Activated effector memory CD4-positive, alpha-beta T cell treated with Interleukin-2 at 50 U/mL for 16 hours (primary cell): Measurements from ENCODE around the gene TREH.
A peak's percentile ranks its signal among the peaks of the same experiment; 100 is the strongest.
"Not testable (repeated sequence)": the region's sequence is repeated elsewhere in the genome, so short reads cannot be mapped to it uniquely, and the experiment has no call there.

Experiments used
- DNase-seq: peaks from one replicate; pipeline ENCODE4 v3.0.0-alpha.2; 2020

Gene TREH

DNA sequence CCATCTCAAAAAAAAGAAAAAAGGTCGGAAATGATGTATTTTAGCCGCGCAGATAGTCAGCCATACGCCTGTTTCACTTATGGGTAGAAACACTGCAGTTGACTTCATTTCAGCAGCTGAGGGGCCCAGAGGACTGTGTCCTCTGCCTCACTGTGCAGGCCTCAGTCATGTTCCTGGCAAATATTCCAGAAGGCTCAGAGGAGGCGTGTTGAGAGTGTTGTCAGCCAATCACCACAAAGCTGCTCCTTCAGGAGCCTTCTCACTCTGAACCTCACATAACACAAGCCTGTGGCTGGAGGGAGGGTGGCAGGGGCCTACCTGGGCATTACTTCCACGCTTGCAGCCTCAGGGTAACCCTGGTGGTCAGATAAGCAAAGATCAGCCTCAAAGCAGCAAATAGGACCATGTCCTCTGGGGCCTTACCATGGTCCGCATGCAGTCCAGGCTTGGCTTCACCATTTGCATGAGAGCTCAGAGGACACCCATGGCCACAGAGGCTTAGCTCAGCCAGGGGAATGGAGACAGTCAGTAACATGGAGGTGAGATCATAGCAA lies 17.3 kb upstream of the TREH start:
- DNase-seq, result no peak

DNA sequence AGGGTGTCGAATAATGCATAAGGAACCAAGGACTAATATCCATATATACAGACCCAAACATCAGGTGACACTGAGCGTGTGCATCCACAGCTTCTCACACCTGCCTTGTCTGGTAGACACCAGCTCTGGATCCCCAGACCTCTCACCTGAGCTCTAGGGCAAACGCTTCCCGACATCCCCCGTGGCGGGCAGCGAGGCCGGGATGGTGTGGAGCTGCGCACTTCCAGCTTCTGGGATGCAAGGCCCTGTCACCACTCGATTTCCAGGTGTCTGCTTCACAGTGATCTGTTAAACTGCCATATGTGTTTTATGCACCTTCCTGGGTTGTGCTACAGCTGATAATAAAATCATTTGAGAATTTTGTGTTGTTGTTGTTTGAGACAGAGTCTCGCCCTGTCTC lies 15.3 kb upstream of the TREH start:
- DNase-seq, result no peak

DNA sequence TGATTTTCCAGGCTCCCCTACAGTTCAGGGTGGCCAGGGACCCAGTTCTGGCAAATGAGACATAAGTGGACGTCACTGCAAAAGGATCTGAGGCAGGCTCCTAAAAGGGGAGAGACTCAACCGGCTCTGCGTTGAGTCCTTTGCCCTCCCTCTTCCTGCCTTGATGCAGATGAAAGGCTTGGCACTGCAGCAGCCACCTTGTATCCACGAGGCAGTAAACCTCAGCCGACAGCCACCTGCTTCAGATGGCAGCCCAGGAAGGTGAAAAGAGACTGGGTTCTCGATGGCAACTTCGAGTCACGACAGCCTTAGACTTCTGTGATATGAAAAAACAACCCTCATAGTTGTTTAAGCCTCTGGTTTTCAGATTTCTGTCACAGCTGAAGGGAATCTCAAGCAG lies 14.7 kb upstream of the TREH start:
- DNase-seq, result no peak

DNA sequence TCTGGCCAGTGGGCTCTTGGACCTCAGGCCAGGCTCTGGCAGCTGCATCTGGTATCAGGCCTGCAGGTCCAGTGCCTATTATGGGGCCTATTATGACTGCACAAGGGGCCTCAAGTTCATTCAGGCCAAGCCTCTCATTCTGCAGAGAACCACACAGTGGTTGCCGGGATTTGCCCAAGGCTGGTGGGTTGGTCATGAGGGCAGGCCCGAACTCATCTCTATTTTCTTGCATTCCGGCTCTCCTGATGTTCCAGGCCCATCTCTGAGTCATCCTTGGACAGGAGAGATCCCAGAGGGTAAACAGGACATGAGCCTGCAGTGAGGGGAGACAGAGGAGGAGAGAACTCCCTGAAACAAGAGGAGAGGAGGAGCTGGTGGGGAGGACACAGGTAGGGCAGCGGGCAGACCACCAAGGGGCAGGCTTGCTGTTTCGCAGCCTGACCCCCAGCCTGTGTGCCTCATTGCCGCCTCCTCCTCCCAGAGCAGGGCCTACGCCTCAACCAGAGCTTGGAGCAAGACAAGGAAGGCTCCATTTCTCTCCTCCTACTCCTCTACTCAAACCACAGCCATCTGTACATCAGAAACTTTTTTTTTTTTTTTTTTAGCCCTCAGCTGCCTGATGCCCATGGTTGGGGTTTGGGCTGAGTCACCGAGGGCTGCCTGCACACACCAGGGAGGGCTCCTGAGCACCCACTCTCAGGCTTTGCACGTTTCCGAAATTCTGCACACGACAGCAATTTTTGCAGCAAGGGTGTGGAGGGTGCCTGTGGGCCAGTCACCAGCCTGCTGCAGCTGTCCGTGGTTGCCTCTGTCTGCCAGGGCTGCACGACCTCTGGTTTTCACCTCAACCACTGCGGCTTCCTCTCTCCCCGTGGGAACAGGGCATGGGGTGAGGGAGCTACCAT lies 12.7 kb upstream of the TREH start:
- DNase-seq, result peak; percentile 74

DNA sequence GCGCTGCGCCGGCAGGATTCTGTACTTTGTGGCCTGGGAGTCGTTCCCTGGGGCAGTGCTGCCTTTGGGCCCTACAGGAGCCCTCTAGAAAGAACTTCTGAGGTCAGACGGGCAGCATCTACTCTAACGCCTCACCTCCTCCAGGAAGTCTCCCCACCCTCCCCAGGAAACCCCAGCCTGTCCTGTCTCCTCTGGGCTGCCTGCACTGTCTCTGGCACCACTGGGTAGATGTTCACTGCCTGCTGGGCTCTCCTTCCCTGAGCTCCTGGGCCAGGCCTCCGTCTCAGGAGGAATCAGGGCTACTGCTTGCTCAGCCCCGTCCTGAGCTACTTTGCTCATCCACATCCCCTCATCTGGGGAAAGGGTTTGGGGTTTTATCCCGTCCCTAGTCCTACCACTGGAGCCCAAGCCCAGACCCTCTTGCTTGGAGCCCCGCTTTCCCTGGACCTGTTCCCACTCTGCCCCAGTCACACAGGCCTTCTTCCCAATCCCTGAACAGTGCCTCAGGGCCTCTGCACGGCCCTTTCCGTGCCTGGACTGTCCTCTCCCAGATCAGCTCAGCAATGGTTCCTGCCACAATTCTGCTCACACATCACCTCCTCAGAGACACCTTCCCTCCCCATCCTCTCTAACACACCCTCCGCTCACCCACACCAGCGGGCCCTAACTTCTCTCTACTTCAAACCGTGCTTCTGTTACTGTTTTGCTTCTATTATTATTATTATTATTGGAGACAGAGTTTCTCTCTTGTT lies 11.3 kb upstream of the TREH start:
- no peak for DNase-seq

DNA sequence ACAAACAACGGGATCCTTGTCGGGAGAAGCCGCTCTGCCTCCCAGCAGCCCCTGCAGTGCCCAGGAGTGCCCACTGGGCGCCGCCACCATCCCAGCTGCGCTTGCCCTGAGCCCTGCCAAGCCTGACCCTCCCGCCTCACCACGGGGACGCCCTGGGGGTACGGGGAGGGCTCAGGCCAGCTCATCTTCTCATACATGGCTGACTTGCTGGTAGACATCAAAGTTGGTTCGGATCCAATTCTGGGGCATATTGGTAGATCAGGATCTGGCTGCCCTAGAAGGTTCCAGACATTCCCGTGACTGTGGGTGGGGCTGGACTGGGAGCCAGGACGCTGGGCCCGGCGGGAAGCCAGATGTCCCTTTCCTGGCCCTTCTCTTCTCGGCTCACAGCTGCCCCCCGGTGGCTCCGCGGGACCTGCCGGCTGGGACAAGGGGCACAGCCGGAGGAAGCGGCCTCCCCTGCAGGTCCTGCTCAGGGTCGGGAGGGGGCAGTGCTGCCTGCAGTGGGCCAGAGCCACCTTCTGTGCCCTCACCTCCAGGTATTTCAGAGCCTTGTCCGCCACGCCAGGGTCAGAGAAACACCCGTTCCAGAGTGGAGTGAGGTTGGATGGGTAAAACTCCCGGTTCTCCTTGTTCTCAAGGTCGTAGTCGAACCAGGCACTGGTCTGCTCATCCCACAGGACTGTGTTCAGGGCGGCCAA lies 10.6 kb upstream of the TREH start:
- peak; percentile 72 for DNase-seq

DNA sequence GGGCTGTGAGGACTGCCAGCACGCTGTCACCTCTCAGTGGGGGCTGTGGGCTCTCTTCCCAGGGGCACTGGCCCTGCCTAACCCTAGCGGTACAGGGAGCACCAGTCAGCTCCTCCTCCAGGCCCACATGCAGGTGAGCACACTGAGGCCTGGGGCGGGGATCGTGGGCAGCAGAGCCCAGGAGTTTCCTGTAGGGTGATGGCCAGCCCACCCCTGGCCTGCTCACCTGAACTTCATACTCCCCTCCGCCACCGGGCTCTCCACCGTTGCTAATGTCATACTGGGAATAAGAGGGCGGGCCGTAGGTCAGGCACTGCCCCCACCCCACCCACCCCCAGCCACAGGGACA lies 10.0 kb upstream of the TREH start:
- DNase-seq, result no peak

DNA sequence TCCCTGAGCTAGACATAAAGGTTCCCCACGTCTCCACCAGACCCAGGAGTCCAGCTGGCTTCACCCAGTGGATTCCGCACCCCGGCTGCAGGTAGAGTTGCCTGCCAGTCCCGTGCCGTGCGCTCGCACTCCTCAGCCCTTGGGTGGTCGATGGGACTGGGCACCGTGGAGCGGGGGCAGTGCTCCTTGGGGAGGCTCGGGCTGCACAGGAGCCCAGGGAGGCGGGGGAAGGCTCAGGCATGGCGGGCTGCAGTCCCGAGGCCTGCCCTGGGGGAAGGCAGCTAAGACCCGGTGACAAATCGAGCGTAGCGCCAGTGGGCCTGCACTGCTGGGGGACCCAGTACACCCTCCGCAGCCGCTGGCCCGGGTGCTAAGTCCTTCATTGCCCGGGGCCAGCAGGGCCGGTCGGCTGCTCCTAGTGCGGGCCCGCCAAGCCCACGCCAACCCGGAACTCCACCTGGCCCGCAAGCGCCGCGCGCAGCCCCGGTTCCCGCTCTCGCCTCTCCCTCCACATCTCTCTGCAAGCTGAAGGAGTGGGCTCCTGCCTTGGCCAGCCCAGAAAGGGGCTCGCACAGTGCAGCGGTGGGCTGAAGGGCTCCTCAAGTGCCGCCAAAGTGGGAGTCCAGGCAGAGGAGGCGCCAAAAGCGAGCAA lies 9.5 kb upstream of the TREH start:
- no peak for DNase-seq

DNA sequence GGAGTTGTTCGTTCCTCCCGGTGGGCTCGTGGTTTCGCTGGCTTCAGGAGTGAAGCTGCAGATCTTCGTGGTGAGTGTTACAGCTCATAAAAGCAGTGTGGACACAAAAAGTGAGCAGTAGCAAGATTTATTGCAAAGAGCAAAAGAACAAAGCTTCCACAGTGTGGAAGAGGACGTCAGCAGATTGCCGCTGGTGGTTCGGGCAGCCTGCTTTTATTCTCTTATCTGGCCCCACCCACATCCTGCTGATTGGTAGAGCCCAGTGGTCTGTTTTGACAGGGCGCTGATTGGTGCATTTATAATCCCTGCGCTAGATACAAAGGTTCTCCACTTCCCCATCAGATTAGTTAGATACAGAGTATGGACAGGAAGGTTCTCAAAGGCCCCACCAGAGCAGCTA lies 8.9 kb upstream of the TREH start:
- not testable (repeated sequence) for DNase-seq

DNA sequence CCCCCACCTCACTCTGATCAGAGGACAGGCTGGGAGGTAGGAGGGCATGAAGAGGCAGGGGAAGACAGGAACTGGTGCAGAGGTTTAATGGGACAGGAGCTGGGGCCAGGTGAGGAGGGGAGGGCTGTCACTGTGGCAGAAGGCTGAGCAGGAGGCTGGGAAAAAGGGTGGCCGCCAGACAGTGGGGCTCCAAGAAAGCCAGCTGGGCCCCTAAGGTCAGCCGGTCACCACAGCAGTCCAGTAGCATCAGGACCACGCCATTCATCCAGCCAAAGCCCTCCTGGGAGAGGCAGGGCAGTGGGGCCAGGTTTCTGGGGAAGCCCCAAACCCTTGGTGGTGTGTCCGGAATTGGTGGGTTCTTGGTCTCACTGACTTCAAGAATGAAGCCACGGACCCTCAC lies 8.5 kb upstream of the TREH start:
- DNase-seq, result no peak

DNA sequence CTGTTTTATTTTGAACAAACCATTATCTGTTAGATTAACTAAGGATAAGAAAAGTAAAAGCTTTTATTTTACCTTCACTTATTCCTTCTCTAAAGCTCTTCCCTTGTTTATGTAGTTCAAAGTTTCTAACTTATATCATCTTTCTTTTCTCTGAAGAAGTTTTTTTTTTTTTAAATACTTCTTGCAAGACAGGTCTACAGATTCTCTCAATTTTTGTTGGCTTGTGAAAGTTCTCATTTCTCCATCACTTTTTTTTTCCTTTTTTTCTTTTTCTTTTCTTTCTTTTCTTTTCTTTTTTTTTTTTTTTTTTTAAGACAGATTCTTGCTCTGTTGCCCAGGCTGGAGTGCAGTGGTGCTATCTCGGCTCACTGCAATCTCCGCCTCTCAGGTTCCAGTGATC lies 4.7 kb upstream of the TREH start:
- no peak for DNase-seq

DNA sequence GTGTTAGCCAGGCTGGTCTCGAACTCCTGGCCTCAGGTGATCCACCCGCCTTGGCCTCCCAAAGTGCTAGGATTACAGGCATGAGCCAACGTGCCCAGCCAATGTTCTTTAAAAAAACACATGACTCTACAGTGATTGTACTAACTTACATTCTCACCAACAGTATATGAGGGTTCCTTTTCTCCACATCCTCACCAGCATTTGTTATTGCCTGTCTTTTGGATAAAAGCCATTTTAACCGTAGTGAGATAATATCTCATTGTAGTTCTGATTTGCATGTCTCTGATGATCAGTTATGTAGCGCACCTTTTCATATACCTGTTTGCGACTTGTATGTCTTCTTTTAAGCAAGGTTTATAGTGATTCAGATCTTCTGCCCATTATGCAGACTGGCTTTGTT lies 3.5 kb upstream of the TREH start:
- DNase-seq, result not testable (repeated sequence)

DNA sequence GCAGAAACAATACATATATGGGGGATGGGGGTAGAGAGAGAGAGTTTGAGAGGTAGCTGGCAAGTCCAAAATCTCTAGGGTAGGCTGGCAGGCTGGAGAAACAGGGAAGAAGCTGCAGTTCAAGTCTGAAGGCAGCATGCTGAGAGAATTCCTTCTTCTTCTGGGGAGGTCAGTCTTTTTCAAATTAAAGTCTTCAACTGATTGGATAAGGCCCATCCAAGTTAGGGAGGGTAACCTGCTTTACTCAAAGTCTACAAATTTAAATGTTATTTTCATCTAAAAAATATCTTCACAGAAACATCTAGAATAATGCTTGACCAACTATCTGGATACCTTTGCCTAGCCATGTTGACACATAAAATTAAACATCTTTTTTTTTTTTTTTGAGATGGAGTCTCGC lies 2.9 kb upstream of the TREH start:
- DNase-seq, result no peak

DNA sequence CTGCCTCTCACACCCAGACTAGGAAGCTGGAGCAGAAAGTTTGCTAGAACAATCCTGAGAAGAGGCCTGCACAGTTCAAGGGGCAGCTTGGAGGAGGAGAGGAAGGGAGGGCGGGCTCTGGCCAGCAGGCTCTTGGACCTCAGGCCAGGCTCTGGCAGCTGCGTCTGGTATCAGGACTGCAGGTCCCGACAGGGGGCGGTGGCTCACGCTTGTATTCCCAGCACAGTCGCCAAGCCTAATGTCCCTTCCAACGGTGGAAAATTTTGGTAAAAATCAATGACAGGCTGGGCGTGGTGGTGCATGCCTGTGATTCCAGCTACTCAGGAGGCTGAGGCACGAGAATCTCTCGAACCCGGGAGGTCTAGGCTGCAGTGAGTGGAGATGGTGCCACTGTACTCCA lies 542 bp downstream of the TREH start:
- not testable (repeated sequence) for DNase-seq

DNA sequence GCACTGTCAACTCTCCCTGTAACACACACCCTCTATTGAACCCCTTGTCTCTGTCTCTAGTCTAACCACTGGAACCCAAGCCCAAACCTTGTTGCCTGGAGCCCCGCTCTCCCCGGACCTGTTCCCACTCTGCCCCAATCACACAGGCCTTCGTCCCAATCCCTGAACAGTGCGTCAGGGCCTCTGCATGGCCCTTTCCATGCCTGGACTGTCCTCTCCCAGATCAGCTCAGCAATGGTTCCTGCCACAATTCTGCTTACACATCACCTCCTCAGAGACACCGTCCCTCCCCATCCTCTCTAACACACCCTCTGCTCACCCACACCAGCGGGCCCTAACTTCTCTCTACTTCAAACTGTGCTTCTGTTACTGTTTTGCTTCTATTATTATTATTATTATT lies 1.5 kb downstream of the TREH start:
- DNase-seq, result no peak

DNA sequence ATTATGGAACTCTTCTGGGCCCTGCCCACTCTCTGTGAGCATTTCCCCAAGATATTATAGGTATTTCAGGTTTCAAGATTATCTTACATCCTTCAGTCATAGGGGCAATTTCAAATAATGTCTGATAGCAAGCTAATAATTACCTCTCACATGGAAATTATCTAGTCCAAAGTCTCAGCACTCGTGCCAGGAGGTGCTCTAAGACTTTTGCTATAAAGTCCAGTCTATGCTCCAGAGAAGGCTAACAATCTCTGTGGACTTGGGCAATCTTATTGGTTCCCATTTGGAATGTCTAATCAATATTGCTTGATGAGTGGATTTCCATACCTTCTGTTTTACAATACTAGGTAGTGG lies 5.4 kb downstream of the TREH start:
- DNase-seq, result no peak

DNA sequence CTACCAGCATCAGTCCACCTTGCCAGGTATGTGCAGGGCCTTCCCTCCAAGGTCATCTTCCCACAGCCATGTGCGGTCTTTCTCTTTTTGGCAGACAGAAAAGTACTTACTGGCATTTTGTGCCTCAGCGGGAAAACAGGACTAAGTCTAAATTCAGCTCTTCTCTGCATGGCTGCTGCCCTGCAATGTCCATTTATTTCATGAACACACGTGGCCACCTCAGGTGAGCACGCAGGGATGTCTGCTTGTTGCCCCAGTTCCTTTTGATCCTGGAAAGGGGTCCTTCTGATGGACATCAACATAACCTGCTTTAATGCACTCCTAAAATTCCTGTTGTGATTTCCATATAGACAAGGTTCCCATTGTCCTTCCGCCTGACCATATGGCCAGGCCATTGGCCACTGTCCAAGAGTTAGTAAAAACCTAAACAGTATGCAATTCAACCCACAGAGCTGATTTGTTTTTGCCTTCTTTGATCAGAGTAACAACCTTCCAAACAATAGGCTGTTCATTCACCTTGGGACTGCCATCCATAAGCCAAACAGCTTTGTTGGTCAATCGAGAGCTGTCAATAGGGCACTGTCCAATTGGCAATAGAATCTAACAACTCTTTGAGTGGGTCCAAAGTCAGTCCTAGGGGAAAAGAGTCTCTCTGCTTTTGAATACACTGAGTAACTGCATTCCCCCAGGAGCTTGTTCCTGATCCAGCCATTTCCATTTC lies 5.9 kb downstream of the TREH start:
- no peak for DNase-seq

DNA sequence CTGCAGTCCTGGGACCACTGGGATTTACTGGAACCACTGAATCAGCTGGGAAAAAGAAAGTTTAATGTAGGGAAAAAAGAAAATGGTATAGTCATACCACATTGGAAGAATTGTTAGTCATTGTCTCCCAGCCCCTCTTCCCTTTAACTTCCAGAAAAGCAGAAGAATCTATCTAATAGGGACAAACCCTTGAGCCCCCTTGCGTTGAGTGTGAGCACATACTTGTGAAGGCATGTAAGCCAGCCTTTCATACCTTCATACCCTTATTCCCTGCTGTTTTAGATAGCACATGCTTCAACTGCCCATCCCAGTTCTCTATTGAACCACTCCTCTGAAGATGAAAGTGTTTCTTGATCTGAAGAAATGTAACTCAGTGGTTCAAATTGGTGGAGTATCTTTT lies 6.6 kb downstream of the TREH start:
- DNase-seq, result no peak

DNA sequence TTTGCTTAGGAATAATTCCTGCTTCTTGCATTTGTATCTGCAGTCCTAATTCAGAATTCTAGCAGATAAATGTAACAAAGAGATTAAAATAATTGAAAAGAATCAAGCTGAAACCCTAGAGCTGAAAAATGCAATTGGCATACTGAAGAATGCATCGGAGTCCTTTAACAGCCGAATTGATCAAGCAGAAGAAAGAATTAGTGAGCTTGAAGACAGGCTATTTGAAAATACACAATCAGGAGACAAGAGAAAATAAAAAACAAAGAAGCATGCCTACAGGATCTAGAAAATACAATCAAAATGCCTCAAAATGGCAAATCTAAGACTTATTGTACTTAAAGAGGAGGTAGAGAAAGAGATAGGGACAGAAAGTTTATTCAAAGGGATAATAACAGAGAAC lies 8.2 kb downstream of the TREH start:
- DNase-seq, result no peak

DNA sequence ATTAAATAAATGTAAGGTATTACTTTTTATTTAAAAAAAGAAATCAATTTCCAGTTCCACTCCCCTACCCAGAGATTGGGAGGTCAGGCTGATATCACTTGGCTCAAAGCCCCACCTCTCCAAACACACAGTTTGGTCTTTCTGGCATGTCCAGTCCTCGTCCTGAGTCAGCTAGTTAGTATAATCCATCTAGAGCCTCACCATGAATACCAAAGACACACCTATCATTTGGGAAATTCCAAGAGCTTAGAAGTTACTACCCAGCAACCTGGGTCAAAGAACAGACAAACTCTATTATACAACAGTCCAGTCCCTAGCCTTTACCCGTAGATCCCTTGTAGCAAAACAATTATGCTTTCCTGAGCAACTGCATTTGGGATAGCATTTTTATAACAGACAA lies 9.4 kb downstream of the TREH start:
- DNase-seq, result no peak

DNA sequence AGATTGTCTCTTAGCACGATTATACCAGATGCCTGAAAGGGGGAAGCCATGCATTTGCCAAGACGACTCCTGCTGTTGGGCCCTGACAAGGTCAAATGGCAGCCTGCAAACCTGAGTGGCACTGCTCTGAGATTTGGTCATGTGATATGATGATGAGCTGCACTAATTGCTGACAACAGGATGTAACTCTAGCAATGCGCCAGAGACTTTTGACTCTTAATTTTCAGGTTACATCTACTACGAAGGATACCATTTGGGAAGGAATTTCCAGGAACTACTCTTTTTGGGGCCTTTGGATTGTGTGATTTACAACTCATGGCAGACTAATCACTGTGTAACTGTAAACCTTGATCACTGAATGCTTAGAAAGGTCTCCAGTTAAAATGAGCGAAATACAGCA lies 13.1 kb downstream of the TREH start:
- no peak for DNase-seq

DNA sequence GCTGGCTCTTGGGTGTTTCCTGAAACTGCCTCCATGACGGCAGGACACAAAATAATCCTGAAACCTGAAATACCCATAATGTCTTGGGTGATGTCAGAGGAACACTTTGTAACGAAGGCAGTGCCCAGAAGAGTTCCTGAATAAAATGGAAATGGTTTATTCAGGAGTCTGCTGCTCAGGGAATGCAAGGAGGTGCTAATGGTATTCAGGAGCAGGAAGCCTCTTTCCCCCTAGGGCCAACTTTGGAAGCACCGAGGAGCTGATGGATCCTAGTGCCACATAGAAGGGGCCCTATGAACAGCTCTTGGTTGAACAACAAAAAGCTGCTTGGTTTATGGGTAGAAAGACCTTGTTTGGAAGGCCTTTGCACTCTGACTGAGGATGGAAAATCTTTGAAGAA lies 15.5 kb downstream of the TREH start:
- no peak for DNase-seq

DNA sequence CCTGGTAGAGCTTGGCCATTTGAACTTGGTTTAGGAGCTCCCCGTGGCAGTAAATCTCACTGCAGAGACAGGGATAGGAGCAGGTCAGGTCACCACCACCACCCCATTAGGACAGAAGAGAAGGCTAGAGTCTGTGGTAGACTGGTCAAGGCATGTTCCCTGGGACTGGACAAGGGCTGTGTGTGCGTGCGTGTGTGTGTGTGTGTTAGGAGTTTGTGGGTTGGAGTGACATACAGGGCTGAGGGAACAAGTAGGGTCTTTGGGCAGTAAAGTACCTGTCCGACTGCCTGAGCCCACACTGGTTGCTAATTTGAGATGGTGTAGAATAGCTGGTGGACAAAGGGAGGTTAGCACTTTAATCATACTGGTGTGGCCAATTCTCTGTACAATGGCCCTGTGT lies 16.1 kb downstream of the TREH start:
- DNase-seq, result no peak
